Stimulated activated CD4-positive, alpha-beta T cell treated with anti-CD3 and anti-CD28 coated beads, Interleukin-1b, Interleukin-23, amount 100 ng/mL, for 1 hour (primary cell): ENCODE measurements around the gene NCAM1.

Experiments
- DNase-seq, 2 donors: peaks; one replicate each; pipeline ENCODE4 v3.0.0-alpha.2; 2020; ENCODE audit warnings: low read depth in 2 of 2

NCAM1 gene

GRCh38 chr11:113251281-113251680, 290.1 kb downstream of the NCAM1 start:
- no peak for DNase-seq

- DNase-seq, result no peak
These were observed 292.2 kb downstream of the NCAM1 start for GRCh38 chr11:113253406-113253805.

- no peak for DNase-seq
These were observed 293.9 kb downstream of the NCAM1 start for GRCh38 chr11:113255096-113255495.

GRCh38 chr11:113255741-113256140, 294.5 kb downstream of the NCAM1 start:
- no peak for DNase-seq

- DNase-seq, result no peak
These were observed 295.4 kb downstream of the NCAM1 start for GRCh38 chr11:113256431-113257202.

GRCh38 chr11:113260096-113260425, 298.8 kb downstream of the NCAM1 start:
- no peak for DNase-seq

GRCh38 chr11:113260541-113260940, 299.3 kb downstream of the NCAM1 start:
- DNase-seq, result no peak

- DNase-seq, result no peak
These were observed 300.7 kb downstream of the NCAM1 start for GRCh38 chr11:113261709-113262475.

- DNase-seq, result no peak
These were observed 301.4 kb downstream of the NCAM1 start for GRCh38 chr11:113262594-113262993.

- no peak for DNase-seq
These were observed 302.4 kb downstream of the NCAM1 start for GRCh38 chr11:113263458-113264259.

GRCh38 chr11:113265362-113265761, 304.1 kb downstream of the NCAM1 start:
- no peak for DNase-seq

GRCh38 chr11:113267493-113267892, 306.3 kb downstream of the NCAM1 start:
- DNase-seq, result no peak

- no peak for DNase-seq
These were observed 307.9 kb downstream of the NCAM1 start for GRCh38 chr11:113269096-113269495.

- DNase-seq, result no peak
These were observed 308.4 kb downstream of the NCAM1 start for GRCh38 chr11:113269636-113270035.

GRCh38 chr11:113270080-113270479, 308.9 kb downstream of the NCAM1 start:
- no peak for DNase-seq

GRCh38 chr11:113271551-113272245, 310.5 kb downstream of the NCAM1 start:
- DNase-seq, result no peak

- no peak for DNase-seq
These were observed 311.1 kb downstream of the NCAM1 start for GRCh38 chr11:113272281-113272680.

- DNase-seq, result no peak
These were observed 311.9 kb downstream of the NCAM1 start for GRCh38 chr11:113272927-113273615.

GRCh38 chr11:113273720-113274119, 312.5 kb downstream of the NCAM1 start:
- DNase-seq, result no peak

- no peak for DNase-seq
These were observed 313.7 kb downstream of the NCAM1 start for GRCh38 chr11:113274713-113275582.
